ENCODE measurements around the gene PHF24.
"Not testable (repeated sequence)": the region's sequence is repeated elsewhere in the genome, so short reads cannot be mapped to it uniquely, and the experiment has no call there.

The PHF24 gene

DNA sequence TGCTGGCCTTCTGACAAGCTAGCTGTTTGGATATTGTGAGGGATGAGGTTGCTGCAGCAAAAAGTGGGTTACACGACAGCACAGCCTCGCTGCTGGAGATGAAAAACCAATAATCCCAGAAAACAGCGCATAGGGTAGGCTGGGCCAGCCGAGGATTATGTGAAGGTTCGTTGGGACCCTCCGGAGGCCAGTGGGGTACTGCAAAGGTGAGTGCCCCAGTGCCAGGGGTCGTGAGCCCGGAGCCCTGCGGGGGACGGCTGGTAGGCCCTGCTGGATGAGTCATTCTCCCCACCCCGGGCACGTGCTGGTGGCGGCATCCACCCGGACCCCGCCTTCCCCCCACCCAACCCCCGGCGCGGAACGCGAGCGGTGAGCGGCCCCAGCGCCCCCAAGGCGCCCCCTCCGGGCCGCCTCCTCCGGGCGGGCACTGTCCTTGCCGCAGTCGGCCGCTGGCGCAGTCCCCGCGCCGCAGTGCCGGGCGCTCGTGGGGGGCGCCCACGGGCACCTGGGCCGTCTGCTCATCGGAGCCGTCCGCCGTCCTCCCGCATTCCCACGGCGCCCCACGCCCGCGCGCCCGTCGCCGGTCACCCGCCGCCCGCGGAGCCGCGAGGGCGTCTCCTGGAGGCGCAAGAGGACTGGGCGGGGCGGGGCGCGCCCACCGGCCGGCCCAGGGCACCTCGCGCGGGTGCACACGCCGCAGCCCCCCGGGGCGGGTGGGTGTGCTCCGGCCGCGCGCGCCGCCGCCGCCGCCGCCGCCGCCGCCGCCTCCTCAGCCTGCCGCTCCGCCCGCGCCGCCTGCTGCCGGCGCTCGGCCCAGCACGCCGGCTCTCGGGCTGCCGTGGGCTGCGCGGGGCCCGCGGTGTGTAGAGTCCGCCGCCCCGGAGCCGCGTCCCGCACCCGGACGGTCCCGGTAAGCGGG lies at the start of gene PHF24:
Gene PHF24, plus strand, starts transcription at position 794 of the 919 bp plus-strand sequence. CDS start 13,014 bp downstream, outside the sequence.
- peak; percentile 65 for DNase-seq
- Mint-ChIP-seq H3K27ac (no peak within 1 kb of the TSS), H3K4me3 (peak within 1 kb of the TSS; percentile 72), H3K27me3 (ENCODE audit: low read depth, poor library complexity) (peaks cover 90% of the 10 kb centered on the region), H3K36me3 (ENCODE audit: low read depth) (no peaks in the 10 kb centered on the region), H3K9me3 (no peaks in the 10 kb centered on the region), H3K4me1 (peaks cover 9% of the 10 kb centered on the region)
- TF ChIP-seq, protein P1, sequence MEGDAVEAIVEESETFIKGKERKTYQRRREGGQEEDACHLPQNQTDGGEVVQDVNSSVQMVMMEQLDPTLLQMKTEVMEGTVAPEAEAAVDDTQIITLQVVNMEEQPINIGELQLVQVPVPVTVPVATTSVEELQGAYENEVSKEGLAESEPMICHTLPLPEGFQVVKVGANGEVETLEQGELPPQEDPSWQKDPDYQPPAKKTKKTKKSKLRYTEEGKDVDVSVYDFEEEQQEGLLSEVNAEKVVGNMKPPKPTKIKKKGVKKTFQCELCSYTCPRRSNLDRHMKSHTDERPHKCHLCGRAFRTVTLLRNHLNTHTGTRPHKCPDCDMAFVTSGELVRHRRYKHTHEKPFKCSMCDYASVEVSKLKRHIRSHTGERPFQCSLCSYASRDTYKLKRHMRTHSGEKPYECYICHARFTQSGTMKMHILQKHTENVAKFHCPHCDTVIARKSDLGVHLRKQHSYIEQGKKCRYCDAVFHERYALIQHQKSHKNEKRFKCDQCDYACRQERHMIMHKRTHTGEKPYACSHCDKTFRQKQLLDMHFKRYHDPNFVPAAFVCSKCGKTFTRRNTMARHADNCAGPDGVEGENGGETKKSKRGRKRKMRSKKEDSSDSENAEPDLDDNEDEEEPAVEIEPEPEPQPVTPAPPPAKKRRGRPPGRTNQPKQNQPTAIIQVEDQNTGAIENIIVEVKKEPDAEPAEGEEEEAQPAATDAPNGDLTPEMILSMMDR (IDR thresholded peaks at IDR 0.05), result no peak

DNA sequence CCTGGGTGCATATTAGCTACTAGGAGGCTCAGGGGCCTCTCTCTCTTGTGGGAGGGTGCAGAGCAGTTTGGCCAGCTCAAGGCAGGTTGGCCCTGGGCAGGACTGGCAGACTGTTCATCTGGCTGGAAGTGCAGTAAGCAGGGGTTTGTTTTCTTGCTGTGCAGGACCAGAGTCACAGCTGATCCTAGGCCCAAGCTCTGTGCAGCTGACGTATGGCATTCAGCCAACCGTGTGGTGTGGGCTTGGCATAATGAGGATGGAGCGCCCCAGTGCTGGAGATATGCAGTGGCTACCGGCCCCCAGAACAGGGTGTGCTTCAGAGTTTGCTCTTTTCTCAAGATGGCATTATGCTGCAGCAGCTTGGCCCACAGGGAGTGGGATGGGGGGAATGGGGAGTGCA lies 31.0 kb upstream of the PHF24 start:
- DNase-seq, result no peak
- Mint-ChIP-seq H3K4me1 (no peaks in the 10 kb centered on the region), H3K9me3 (peaks cover 18% of the 10 kb centered on the region), H3K27ac (no peak overlapping the region), H3K4me3 (no peak overlapping the region), H3K27me3 (ENCODE audit: low read depth, poor library complexity) (peaks cover 10% of the 10 kb centered on the region), H3K36me3 (ENCODE audit: low read depth) (no peaks in the 10 kb centered on the region)
- TF ChIP-seq, protein P1 (IDR thresholded peaks at IDR 0.05), result no peak

DNA sequence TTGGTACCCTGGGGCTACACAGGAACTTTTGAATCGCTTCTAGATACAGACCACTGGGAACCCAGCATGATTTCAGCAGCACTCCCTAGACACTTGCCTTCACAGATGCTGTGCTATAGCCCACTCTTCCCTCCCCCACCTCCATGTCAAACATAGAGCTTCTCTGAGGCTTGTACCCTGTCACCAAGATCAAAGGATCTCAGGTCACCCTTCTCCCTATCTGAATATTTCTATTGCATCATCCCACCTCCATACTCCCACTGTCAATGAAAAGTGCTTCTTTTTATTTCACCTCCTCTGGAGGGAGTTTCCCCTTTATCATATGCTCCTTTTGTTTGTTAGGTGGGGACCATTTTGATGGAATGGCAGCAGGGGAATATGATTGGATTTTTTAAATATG lies 29.2 kb upstream of the PHF24 start:
- TF ChIP-seq, protein P1 (IDR thresholded peaks at IDR 0.05), result no peak
- Mint-ChIP-seq H3K27ac (no peak overlapping the region), H3K4me3 (no peak overlapping the region), H3K36me3 (ENCODE audit: low read depth) (no peaks in the 10 kb centered on the region), H3K9me3 (peaks cover 18% of the 10 kb centered on the region), H3K27me3 (ENCODE audit: low read depth, poor library complexity) (peaks cover 10% of the 10 kb centered on the region), H3K4me1 (no peaks in the 10 kb centered on the region)
- DNase-seq, result no peak

DNA sequence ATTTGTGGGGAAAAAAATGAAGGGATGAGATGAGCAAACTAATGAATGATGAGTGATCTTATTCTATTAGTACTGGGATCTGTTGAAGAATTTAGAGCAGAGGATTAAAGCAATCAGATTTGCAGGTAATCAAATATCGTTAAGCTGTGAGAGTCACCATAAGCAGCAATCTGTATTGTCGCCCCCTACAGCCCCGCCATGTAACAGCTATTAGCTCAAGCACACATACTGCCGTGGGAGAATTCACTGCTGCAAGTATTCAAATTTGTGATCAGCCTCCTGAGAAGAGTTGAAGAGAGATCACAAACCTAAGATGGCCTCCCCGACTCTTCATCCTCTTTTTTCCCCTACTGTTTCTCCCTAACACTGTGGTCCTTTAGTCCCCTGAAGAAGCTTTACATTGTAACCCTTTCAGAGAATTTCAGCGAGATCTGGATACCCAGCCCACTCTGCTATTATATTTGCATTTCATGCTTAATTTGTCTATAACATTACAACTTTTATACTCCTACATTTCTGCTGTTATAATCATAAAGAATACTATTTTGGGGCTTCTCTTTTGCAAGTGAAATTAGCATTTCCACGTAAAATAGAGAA lies 28.5 kb upstream of the PHF24 start:
- Mint-ChIP-seq H3K27ac (no peak overlapping the region), H3K9me3 (peaks cover 12% of the 10 kb centered on the region), H3K27me3 (ENCODE audit: low read depth, poor library complexity) (peaks cover 10% of the 10 kb centered on the region), H3K4me3 (no peak overlapping the region), H3K36me3 (ENCODE audit: low read depth) (no peaks in the 10 kb centered on the region), H3K4me1 (no peaks in the 10 kb centered on the region)
- TF ChIP-seq, protein P1 (IDR thresholded peaks at IDR 0.05), result peak; percentile 63
- peak; percentile 53 for DNase-seq

DNA sequence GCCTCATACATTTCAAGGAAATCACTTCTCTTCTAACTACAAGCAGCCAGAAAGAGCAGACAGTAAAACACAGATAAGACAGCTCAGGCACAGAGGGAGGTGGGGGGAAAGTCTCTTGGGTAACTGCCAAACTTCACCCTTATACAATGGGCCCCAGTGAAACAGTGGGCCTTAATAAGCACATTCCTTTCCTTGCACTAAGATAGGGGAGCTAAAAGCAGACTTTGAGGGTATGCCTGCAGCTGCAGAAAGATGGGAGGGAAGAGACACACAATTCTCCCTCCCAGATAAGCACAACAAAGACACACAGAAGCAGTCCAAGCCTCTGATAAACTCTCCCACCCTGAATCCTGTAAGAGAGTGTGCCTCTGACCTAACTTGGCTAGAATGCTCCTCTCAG lies 18.1 kb upstream of the PHF24 start:
- not testable (repeated sequence) for H3K9me3 Mint-ChIP-seq; H3K36me3 Mint-ChIP-seq (ENCODE audit: low read depth); H3K27ac Mint-ChIP-seq; H3K4me3 Mint-ChIP-seq; H3K4me1 Mint-ChIP-seq; DNase-seq
- H3K27me3 Mint-ChIP-seq (ENCODE audit: low read depth, poor library complexity), result peaks cover 11% of the 10 kb centered on the region

DNA sequence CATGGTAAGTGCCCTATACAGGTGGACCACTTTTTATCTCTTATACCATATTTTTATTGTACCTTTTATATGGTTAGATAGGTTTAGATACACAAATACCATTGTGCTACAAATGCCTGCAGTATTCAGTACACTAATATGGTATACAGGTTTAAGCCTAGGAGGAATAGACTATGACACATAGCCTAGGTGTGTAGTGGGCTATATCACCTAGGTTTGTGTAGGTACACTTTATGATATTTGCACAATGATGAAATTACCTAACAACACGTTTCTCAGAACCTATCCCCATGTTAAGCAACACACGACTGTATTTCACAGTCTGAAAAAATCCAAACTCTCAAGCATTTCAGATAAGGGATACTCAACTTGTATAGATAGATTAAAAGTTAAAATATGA lies 9.6 kb upstream of the PHF24 start:
- no peak overlapping the region for H3K4me3 Mint-ChIP-seq
- H3K27me3 Mint-ChIP-seq (ENCODE audit: low read depth, poor library complexity), result peaks cover 34% of the 10 kb centered on the region
- TF ChIP-seq, protein P1 (IDR thresholded peaks at IDR 0.05), result no peak
- H3K9me3 Mint-ChIP-seq, result peaks cover 5% of the 10 kb centered on the region
- no peaks in the 10 kb centered on the region for H3K36me3 Mint-ChIP-seq (ENCODE audit: low read depth)
- H3K27ac Mint-ChIP-seq, result no peak overlapping the region
- DNase-seq, result no peak
- no peaks in the 10 kb centered on the region for H3K4me1 Mint-ChIP-seq

All from nephron progenitor cell (in vitro differentiated cells).